Stimulated activated CD8-positive, alpha-beta memory T cell treated with anti-CD3 and anti-CD28 coated beads, Interleukin-2, amount 100 ng/mL, for 1 hour (primary cell): Measurements from ENCODE around the gene KCNJ4.

Source experiments
- DNase-seq, 2 donors: peaks; one replicate each; pipeline ENCODE4 v3.0.0-alpha.2; 2020; ENCODE audit warnings: low read depth in 2 of 2

The KCNJ4 gene

DNA sequence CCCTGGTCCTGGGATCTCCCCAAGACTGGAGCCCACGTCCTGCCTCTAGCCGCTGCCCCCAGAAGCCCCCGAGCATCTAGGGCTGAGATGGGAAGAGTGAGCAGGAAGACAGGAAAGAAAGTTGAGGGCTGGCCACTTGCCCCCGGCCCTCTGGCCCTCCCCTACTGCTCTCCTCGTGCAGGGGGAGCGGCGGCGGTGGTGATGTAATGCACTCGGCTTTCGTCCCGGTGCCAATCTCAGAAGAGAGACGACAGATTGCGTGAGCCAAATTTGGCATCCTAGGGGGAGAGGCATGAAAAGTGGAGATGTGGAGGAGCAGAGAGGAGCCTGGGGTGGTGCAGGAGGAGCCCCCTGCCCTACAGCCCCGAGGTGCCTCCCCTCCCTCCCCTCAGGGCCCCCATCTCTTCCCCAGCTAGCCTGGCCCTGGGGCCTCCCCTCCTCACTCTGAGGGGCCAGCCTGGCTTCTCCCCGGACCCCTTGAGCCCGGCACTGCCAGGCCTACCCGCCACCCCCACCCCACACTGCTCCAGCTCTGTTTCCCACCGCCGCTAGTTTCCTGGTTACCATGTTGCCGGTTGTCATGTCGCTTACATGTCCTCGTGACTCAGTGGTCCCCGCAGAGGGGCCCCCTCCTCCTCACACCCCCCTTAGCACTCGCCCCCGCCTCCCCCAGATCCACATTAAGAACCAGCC is 2.5 kb downstream of the KCNJ4 start:
- no peak for DNase-seq

DNA sequence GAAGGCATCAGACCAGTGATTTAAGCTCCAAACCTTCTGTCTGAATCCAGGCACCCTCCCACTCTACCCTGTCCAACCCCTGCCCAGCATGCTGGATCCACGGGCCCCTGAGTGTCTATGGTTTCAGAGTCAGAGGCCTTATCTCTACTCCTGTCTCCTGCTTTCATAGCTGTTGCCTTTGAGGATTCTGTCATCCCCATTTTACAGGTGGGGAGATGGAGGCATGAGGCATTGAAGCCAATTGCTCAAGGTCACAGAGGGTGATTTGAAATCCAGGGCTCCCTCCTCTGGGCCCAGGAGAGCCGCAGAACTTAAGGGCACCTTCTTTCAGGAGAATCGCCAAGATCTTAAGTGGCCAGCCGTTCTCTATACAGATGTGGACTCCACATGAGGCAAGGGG is 3.1 kb downstream of the KCNJ4 start:
- no peak for DNase-seq

DNA sequence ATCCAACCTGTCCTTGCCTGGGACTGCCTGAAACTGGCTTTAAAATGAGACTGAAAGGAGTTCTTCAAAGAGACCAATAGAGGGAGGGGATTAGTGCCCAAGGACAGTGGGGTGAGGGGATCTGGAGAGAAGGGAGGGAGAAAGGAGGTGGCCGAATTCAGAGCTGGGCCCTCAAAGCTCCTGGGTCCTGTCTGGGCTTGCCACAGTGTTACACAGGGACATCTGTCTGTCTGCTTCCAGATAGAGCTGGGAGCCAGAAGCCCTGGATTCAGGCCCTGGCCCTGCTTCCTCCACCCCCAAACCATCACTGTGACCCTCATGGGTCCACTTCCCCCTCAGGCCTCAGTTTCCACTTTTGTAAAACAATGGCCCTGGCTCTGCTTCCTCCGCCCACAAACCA is 3.6 kb downstream of the KCNJ4 start:
- DNase-seq: no peak

DNA sequence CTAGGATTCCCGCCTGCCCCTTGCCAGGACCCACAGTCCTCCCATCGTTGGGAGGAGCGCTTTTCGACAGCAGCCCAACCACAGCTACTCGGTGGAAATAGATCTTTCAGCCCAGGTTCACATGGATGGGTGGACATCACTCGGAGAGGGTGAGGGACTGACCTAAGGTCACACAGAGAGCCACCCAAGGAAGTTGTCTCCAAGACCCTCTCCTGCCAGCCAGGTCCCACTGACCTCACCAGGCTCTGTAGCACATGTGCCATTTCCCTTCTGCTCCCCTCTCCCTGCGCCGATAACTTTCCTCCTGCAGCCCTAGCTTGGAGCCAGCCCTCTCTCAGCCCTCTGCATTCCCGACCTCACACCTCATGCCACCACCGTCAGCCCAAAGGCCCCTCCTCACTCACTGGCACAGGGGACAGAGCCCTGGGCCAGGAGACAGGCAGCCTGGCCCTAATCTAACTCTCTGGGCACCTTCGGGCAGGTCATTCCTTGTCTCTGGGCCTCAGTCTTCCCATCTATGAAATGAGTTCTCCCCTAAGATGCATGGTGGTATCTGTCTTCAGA is 4.7 kb downstream of the KCNJ4 start:
- DNase-seq: no peak

DNA sequence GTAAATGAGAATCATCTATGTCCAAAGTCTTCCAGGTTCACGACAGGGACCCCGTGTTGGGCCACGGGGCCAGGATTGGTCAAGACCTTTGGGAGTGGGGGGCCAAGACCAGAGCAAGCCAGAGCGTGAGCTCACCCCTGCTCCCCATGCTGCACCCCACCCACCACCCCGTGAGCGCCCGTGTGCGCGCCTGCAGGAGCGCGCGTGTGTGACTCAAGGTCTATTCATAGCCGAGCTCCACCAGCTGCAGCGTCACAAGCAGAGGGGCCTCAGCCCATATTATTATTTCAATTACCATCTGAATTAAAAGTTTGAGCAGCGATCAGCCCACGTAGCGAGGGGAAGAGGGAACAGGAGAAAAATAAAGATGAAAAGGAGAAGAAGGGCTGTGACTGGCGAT is 5.2 kb downstream of the KCNJ4 start:
- DNase-seq: no peak

DNA sequence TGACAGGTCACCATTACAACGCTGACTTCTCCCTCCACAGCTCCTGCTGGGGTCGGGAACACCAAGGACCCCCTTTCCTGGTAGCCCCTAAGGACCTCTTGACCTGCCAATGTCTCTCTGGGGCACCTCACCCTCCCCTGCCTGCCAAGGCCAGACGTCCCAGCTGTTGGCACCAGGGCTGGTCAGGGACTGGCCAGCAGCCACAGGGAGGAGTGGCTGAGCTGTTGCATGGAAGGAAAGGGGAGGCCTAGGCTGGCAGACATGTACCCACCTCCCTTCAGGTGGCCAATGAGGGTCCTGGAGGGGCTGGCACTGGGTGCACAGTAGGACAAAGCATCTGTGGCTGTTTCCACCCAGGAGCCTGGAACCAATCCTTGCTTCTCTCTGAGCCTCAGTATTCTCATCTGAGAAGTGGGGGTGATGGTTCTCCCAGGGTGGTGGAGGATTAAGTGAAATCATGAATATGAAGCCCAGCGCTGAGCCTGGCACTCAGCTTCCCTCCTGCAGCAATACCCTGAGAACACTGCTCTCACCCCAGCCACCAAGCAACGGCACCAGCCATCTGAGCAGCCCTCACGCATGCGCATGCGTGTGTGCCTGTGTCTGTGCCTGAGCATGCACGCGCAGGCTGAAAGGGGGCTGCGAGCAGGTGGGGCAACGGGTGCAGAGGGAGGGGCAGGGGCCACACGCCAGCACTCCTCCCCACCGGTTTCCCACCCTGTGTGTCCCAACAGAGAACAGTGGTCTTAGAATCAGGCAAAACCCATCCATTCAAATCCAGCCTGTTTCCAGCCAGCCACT is 5.9 kb downstream of the KCNJ4 start:
- no peak for DNase-seq

DNA sequence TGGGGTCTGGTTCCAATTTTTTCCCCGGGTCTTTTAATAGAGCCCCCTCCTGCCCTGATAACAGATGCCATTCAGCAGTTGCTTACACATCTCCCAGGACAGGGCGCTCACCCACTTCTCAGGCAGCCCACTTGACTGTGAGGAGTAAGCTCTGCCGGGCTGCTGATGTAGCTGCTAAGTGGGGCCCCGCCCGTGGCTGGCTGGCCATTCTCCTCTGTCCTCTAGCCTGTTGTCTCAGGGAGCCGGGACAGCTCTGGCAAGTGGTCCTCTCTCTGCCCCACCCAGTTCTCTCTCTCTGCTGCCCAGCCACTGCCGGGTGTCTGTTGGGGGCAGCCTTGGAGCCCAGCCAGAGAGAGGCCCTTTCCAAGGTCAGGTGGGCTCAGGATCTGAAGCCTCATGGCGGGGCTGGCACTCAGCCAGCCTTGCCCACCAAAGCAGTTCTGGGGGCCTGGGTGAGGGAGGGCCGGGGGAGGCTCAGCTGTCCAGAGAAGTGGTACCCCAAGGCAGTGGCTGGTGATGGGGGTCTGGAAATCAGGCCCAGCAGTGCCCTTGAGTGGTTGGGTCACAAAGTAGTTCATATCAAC is 8.9 kb downstream of the KCNJ4 start:
- no peak for DNase-seq

DNA sequence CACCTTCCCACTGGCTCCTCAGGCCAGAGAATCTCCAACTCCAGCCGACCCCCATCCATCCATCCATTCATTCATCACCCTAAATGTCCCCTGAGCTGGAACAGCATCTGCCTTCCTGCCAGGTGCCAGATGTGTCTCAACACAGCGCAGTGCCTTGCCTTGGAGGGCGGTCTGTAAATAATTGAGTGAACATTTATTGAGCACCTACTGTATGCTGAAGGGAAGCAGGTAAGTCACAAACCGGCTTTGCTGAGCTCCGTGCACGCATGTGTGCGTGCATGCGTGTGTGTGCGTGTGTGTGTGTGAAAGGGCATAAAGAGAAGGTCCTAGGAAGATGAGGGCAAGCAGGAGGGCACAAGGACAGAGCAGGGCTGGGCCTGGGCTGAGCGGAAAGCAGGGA is 10.2 kb downstream of the KCNJ4 start:
- no peak for DNase-seq

DNA sequence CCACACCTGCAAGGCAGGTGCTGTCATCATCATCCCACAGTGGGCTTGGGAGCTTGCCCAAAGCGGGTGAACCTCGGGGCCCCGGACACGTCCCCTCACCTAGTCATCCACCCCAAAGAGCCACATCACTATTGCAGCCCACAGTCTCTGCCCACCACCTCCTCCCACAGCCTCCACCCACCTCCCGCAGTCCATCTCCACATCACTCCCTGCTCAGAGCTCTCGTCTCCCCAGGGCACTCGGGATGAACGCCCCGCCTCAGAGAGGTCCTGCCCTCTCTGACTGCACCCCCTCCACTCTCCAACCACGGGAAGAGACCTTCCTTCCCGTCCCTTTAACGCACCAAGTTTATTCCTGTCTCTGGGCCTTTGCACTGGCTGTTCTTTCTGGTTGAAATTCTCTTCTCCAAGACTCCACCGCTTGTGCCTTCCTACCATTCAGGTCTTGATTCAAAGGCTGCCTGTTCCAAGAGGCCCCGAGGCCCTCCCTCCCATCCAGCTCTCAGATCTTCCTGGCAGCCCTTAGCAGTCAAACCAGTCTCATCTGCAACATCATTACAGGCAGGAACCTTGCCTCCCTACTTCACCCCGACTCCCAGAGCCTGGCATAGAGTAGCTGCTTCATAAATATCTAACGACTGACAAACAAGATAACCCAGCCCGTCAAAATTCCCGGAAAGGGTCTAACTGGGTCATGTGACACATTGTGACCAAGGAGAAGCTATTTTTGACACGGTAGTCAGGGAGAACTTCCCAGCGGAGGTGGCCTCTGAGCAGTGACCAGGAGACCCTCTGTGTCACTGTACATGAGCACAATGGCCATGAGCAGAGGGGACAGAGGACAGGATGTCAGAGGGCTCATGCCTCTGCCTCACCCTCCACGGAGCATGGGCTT is 11.1 kb downstream of the KCNJ4 start:
- DNase-seq: no peak

DNA sequence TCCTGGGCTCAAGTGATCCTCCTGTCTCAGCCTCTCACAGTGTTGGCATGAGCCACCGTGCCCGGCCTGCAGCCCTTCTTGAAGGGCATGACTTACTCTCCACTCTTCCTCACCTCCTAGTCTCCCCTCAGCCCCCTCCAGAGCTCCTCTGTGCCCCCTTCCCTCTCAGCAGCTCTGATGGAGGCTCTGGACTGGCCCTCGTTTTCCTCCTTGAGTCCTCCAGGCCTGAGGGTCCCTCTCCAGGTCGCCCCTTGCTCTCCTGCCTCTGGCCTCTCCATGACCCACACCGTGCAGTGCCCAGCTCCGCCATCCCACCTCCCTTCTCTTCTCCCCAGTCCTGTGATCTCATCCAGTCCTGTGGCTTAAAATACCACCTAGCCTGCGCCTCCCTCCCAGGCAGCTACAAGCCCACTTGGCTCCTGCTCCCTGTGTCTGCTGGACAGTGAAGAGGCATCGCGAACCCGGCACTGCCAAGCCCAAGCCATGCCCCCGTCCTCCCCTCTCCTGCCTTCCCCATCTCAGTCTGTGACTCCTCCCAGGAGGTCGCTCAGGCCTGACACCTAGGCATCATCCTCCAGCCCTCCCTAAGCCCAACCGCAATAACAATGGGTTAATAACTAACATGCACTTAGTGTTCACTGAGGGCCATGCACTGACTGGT is 11.9 kb downstream of the KCNJ4 start:
- DNase-seq: no peak

DNA sequence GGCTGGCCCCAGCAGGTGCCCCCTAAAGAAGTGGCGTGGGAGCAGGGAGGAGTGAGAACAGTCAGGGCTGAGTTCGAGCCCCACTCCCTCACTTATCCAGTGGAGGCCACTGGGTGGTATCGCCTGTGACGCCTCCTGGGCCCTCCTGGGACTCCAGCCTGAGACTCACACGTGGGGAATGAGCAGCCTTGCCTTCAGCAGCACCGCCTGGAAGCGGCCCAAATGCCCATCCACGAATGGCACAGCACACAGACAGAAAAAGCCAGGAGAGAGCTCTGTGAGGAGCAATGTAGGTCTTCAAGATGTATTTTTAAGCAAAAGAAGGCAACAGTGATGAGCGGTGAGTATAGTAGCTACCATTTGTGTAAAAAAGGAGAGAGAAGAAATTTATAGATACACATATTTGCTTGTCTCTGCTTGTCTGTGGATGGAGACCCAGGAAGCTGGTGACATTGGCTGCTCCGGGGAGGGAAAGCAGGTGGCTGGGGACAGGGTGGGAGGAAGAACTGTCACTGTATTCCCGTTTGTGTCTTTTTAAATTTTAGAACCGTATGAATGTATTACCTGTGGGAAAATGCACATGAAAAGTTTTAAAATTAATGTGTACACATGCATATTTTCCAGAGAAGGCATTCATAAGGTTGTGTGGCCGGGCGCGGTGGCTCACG is 13.2 kb downstream of the KCNJ4 start:
- DNase-seq: no peak

DNA sequence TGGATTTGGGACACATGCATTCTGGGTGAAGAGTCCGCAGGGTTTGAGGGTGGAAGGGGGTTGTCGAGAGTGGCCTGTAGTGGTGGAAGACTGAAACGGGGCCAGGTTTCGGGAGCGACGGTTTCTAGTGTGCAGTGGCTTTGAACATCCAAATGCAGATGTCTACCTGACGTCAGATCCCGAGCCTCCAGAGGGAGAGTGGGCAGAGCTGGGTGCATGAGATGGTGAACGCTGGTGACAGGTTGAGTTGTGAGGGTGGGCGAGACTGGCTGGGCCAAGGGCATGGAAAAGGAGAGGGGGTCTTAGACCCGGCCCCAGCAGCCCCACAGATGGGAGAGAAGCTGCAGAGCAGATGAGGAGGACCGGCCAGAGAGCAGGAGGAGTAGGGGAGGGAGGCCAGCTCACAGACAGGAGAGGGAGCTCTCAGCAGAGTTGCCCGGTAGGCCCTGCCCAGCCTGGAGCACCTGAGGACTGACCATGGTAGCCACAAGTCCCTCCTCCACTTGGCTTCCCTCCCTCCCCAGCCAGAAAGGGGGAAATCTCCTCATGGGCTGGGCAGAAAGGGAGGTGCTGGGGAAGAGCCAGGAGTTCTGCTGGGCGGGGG is 14.2 kb downstream of the KCNJ4 start:
- no peak for DNase-seq

DNA sequence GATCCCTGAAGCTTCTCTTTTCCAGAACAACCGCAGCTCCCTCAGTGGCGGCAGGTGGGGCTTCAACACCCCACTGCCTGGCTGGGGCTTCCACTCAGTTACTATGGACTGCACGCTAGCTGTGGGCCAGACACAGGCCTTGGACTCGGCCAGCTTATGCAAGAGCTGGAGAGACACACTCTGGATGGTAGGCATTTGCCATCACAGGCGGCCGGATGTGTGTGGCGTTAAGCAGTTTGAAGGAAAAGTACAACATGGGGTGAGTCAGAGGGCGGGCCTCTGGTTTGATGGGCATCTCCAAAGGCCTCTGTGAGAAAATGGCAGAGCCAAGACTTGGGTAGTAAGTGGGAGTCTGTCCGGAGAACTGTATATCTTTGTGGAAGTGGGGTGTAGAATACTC is 17.6 kb downstream of the KCNJ4 start:
- DNase-seq: no peak

DNA sequence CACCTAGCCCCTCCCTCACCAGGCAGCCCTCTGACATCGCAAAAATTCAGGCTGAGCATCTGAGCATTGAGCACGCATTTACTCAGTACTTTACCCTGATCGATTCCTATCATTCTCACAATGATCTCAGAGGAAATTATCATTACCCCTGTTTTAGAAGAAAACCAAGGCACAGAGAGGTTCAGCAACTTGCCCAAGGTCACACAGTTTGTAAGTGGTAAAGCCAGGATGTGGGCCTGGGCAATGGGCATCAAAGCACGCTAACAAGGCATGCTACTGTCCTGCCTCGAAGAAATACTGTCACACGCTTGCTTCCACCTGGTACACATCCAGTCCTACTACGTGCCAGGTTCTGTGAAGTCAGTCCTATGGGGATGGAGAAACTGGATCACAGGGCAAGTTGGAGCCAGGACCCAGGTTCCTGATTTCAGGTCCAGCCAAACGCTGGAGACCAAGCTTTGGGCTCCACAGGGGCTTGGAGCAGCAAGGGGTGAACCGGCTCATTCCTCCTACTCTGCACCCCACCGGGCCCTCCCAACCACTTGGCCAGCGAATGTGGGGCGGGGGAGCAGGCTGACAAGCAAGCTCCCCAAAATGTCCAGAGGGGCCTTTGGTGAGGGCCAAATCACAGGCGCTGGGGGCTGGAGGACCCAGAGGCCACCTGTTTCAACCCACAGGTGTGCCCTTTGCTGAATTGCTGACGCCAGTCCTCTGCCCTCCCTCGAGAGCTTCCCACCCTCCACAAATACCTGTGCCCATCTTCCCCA is 18.2 kb downstream of the KCNJ4 start:
- DNase-seq: no peak

DNA sequence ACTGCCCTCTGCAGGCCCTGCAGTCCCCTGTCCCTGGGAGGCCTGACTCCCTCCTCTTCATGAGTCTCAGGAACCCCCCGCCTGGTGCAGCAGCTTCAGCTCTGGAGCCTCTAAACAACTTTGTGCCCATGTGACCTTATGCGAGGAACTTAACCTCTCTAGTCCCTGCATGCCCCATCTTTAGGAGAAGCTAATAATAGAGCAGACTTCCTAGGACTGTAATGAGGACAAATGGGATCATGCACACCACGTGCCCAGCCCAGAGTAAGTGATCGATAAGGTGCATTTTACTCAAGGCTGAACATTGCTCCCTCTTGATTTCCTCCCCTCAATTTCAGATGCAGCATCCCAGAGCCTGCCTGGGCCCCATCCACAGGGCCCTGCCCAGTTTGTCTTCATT is 19.0 kb downstream of the KCNJ4 start:
- DNase-seq: no peak

DNA sequence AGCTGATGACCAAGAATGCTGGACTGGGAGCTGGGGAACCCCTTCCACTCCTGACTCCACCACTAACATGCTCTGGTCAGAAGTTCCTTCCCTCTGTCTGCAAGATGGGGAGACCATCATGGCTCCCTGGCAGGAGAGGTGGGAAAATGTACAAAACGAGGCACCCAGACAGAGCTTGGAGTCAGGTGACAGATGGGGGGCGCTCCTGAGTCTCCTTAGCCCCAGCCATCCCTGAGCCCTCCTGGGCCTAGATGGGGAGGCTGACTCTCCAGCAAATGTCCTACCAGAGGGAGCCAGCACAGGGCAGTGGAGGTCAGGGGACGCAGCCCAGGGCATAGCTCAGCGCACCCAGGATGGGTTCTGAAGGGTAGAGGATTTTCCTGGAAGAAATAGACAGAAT is 20.0 kb downstream of the KCNJ4 start:
- no peak for DNase-seq

DNA sequence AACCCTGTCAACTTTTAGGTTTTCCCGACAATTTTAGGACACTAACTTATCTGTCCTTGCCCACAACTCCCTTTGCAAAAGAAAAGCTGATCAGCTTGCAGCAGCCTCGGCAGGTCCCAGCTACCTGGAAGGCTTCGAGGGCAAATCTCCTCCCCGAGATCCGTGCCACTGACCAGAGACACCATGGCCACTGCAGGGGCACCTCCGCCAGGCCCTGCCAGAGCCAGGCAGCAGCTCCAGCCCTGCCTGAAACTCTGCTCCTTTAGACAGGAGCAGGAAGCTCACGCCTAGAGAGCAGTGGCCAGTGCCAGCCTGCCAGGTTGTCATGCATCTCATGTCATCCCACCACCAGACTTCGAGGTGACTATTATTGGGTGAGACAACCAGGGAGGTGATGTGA is 21.1 kb downstream of the KCNJ4 start:
- DNase-seq: no peak

DNA sequence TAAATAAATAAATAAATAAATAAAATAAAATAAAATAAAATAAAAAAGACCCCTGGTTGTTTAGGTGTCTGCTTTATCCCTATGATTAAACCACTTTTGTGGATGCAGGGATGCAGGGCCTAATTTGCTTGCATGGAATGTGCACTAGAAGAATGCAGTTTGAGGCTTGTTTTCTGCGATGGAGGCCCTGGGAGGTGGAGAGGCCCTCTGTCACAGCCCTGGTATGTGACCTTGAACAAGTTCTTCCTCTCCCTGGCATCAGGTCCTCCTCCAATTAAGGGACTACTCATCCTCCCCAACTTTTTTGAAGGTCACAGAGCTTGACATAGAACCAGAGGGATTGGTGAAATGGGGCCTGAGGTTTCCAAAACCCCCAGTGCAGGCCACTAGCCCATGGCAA is 22.7 kb downstream of the KCNJ4 start:
- no peak for DNase-seq

DNA sequence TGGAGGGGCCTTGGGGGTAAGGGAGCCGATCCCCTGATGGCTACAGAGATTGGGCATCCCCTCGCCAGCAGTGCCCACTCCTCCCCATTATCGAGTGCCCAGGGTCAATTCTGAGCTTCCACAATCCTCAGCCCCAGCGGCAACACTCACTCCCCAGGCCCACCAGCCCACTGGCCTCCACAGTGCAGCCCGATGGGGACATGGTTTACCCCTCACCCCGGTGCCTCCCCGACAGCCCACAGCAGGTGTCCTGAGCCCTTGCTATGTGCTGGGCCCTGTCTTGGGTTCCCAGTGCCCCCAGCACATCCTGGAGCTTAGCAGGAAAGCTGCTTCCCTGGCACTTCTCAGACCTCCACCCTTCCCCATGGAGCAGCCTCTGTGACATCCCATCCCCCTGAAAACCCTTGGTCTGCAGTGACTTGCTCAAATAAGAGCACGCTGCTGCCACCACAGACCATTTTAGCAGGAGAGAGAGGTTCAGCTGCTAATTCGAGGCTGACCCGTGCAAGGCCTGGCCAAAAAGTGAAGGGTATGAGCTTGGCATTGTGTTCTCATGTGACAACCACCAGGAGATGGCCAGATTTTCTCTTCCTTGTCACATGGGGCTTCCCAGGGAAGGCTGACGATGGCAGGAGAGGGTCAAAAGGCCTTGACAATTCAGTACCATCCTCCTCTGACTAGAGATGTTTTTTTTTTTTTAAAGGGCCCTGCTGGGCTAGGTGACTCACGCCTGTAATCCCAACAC is 23.6 kb downstream of the KCNJ4 start:
- DNase-seq: no peak
